Rectal smooth muscle tissue (tissue), 1 donor: ENCODE data around the gene SEPHS1.
"Not testable (repeated sequence)": the region's sequence is repeated elsewhere in the genome, so short reads cannot be mapped to it uniquely, and the experiment has no call there.

Source experiments
- H3K27ac ChIP-seq: one replicate; pipeline ENCODE4 v1.7.0; 2013; ENCODE audit warnings: low read depth, low read length, inconsistent platforms
- H3K27me3 ChIP-seq: one replicate; pipeline ENCODE4 v1.7.0; 2013; ENCODE audit warnings: low read length; ENCODE audit not compliant: control insufficient read depth, insufficient read depth
- H3K36me3 ChIP-seq: one replicate; pipeline ENCODE4 v1.7.0; 2013; ENCODE audit warnings: low read length; ENCODE audit not compliant: control insufficient read depth, insufficient read depth
- H3K4me1 ChIP-seq: one replicate; pipeline ENCODE4 v1.7.0; 2013; ENCODE audit warnings: low read length; ENCODE audit not compliant: control insufficient read depth, insufficient read depth
- H3K4me3 ChIP-seq: one replicate; pipeline ENCODE4 v1.7.0; 2013; ENCODE audit warnings: low read length
- H3K9ac ChIP-seq: one replicate; pipeline ENCODE4 v1.7.0; 2013; ENCODE audit warnings: low read length

SEPHS1 gene

DNA sequence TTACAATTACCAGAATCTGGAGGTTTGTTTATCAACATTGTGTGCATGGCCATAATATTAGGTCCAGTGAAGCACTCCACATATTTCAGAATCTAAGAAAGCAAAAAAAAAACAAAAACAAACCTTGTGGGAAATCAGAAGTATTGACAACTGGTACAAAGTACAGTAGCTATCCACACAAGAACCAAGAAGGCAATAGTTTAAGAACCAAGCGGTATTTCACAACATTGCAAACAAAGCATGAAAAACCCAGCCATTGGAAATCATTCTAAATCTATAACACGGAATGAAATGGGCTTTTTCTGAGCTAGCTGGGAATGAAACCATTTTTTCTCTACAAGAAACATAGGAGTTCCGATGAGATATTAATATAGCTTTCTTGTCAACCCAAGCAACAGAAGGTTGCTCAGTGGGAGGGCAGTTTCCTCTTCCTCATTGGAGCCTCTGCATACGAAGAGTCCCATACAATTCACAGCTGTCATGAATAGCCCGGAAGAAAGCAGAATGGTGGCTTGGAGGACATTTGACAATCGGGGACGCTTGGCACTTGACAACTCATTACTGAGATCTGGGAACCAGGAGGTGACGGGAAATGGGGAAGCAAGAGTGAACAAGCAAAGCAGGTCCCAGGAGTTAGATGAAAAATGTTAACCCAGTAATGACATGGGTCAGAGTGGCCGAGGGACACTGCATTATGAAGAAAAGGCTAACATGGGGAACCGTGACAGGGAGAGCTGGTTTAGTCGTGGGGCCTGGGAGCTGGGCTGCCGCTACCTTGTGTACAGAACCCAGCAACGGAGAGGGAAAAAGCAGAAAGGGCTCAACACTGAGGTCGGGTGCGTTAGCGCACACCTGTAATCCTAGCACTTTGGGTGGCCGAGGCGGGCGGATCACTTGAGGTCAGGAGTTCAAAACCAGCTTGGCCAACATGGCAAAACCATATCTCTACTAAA, 56.0 kb downstream of the SEPHS1 start:
- Histone ChIP-seq H3K9ac (no peak overlapping the region), H3K4me1 (no peaks in the 10 kb centered on the region), H3K27ac (no peak overlapping the region), H3K4me3 (no peak overlapping the region), H3K36me3 (peaks cover 8% of the 10 kb centered on the region), H3K27me3 (no peaks in the 10 kb centered on the region)

DNA sequence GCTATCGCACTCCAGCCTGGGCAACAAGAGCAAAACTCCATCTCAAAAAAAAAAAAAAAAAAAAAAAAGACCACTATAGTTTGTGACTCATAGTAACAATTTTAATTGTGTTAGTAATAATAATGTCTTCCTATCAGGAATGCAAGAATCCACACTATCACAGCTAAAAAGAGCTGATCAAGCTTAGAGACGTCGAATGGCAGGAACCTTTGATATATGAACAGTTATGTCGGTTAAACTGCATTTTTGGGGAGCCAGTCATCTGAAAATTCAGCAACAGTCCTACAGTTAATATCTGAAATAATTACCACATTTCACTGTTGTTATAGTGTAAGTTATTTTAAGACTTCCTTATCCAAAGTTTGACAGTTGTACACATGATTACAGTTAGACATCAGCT, 57.0 kb downstream of the SEPHS1 start:
- Histone ChIP-seq H3K4me3 (no peak overlapping the region), H3K36me3 (peaks cover 8% of the 10 kb centered on the region), H3K9ac (no peak overlapping the region), H3K4me1 (no peaks in the 10 kb centered on the region), H3K27me3 (no peaks in the 10 kb centered on the region), H3K27ac (no peak overlapping the region)

DNA sequence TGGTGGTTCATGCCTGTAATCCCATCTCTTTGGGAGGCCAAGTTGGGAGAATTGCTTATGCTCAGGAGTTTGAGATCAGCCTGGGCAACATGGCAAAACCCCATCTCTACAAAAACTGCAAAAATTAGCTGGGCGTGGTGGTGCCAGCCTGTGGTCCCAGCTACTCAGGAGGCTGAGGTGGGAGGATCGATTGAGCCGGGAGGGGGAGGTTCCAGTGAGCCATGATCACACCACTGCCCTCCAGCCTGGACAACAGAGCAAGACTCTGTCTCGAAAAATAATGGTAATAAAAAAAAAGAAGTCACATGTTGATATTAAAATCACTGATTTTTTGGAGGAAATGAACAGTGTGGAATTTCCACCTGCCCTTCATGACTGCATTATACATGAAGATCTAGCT, 64.0 kb downstream of the SEPHS1 start:
- Histone ChIP-seq H3K36me3 (peaks cover 12% of the 10 kb centered on the region), H3K4me3 (no peak overlapping the region), H3K4me1 (no peaks in the 10 kb centered on the region), H3K27ac (no peak overlapping the region), H3K27me3 (no peaks in the 10 kb centered on the region), H3K9ac (no peak overlapping the region)

DNA sequence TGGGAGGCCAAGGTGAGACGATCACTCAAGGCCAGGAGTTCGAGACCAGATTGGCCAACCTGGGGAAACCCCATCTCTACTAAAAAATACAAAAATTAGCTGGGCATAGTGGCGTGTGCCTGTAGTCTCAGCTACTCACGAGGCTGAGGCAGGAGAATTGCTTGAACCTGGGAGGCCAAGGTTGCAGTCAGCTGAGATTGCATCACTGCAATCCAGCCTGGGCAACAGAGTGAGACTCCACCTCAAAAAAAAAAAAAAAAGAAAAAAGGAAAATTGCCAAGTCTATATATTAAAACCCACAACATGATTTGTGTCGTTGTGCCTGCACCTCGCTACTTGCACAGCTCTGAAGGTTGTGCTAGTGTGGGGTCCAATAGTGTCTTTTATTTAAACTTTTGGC, 65.7 kb downstream of the SEPHS1 start:
- not testable (repeated sequence) for H3K27me3 ChIP-seq, H3K9ac ChIP-seq
- peaks cover 12% of the 10 kb centered on the region for H3K36me3 ChIP-seq

DNA sequence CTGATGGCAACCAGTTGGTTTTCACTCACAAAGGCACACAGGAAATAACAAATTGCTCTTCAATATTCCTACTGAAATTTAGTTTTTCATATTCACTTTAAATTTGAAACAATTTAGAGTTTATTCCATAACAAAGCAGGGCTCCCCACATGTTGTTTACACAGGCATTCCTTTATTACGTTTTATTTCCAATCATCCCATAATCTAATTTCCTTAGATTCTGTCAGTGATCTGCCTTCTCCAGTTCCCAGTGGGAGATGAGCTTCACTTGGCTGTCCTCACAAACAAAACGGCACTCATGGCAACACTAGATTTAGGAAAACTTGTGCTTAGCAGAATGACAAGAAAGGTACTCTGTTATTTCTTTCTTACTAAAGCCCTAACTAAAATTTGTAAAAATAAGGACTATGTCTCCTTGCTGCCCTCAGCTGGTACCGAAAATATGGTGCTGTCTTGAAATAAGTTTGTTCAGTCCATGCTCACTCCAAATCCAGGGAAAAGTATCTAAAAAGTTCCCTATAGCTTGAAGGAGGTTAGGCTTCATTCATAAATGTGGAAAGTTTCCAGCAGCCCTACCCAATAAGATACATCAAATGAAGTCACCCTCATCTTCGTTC, 71.2 kb downstream of the SEPHS1 start:
- Histone ChIP-seq H3K27ac (no peak overlapping the region), H3K27me3 (no peaks in the 10 kb centered on the region), H3K4me1 (no peaks in the 10 kb centered on the region), H3K4me3 (no peak overlapping the region), H3K36me3 (peaks cover 9% of the 10 kb centered on the region), H3K9ac (no peak overlapping the region)

More for the DNA sequence above, 65.7 kb downstream of the SEPHS1 start:
- not testable (repeated sequence) for H3K4me1 ChIP-seq, H3K27ac ChIP-seq, H3K4me3 ChIP-seq

DNA sequence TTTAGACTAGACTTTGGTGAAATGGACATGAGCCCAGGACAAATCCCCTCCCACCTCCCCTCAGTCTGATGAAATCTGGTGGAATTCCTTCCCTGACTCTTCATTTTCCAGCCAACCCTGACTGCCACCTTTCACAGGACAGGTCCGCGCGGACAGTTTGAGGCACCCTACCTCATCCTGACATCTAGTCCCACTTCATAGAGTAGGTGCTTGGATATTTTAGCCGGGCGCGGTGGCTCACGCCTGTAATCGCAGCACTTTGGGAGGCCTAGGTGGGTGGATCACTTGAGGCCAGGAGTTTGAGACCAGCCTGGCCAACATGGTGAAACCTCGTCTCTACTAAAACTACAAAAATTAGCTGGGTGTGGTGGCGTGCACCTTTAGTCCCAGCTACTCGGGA, 71.9 kb downstream of the SEPHS1 start:
- H3K36me3 ChIP-seq, H3K27ac ChIP-seq, H3K4me3 ChIP-seq, H3K4me1 ChIP-seq, H3K27me3 ChIP-seq, H3K9ac ChIP-seq: not testable (repeated sequence)

DNA sequence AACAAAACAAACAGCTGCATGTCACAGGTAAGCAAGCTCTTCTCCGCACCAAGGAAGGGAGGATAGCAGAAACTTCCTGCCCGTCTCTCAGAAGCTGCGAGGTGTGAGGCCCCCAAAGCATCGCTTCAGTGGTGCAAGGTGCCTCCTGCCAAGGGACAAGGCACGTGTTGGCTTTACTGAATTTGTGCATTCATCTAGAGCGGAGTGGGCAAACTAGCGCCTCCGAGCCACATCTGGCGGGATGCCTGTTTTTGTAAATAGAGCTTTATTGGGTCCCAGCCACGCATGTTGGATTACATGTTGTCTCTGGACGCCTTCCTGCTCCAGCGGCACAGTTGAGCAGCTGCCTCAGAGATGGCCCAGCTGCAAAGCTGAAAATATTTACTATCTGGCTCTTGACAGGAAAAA, 75.9 kb downstream of the SEPHS1 start:
- Histone ChIP-seq H3K4me3 (no peak overlapping the region), H3K27ac (no peak overlapping the region), H3K27me3 (no peaks in the 10 kb centered on the region)

DNA sequence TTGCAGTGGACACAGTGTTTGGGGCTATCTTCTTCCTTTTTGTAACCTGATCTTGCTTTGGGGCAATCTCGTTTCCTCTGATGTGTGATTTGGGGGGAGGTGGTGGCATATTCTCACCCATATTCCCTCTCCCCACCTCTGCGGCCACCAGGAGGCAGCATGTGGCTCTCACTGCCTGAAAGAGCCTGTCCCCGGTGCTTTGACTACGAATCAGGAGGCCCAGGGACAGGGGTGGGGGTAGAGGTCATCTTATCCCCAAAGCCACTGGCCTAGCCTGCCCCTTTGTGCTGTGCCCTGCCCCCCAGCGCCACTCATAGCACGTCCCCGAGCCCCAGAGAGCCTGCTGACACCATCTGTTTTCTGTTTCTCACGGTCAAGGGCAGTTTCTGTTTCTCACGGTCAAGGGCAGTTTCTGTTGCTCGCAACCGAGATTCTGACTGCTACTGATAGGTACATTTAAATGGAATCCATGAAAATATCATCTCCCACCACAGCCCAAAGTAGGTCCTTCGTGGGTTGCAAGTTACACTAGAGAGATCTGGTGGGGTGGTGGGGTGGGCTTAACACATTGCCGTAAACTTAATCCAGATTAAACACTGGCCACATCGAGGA, 76.4 kb downstream of the SEPHS1 start:
- Histone ChIP-seq H3K27ac (no peak overlapping the region), H3K36me3 (no peaks in the 10 kb centered on the region), H3K9ac (no peak overlapping the region), H3K27me3 (no peaks in the 10 kb centered on the region), H3K4me1 (no peaks in the 10 kb centered on the region), H3K4me3 (no peak overlapping the region)

More for the DNA sequence above, 75.9 kb downstream of the SEPHS1 start:
- Histone ChIP-seq H3K4me1 (no peaks in the 10 kb centered on the region), H3K9ac (no peak overlapping the region), H3K36me3 (no peaks in the 10 kb centered on the region)

DNA sequence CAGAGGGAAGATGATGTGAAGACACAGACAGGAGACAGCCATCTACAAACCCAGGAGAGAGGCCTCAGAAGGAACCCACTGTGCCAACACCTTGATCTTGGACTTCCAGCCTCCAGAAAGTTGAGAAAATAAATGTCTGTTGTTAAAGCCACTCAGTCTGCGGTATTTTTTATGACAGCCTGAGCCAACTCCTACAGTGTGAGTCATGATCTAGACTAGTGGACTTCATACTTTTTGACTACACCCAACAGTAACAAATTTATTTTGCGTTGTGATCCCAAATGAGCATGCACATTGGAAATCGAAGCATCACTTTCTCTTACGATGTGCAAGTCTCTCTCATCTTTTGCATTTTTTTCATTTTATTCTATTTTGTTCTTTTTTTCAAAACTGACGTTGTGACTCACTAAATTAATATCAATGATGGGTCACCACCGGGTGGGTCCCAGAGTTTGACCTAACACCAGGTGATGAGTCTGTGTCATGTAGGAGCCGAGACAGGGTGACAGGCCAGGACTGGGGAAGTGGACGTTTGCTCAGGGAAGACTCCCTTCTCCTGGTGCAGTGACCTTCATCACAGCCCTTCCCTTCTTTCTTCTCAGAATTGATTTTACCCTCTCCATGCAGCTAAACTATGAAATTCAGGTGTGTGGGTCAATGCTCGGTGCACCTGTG, 77.1 kb downstream of the SEPHS1 start:
- Histone ChIP-seq H3K36me3 (no peaks in the 10 kb centered on the region), H3K4me3 (no peak overlapping the region), H3K4me1 (no peaks in the 10 kb centered on the region), H3K9ac (no peak overlapping the region), H3K27ac (no peak overlapping the region), H3K27me3 (no peaks in the 10 kb centered on the region)

DNA sequence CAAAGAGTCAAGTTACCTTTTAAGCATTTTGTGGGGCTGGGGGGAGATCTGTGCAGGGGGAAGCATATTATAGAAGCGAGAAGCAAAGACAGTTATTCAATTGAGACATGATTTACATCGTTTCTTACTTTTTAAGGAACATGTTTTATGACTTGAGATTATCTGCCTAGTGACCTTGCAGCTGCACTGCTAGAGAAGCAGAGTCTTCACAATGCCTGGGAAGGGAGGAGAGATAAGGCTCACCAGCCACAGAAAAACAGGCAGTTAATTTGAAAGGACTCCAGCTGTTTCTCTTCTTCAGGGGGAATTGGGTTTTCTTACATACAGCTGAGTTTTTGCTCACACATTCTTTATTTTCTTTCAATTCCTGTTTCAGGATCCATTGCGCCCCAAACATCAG, 79.3 kb downstream of the SEPHS1 start:
- no peaks in the 10 kb centered on the region for H3K27me3 ChIP-seq
- H3K36me3 ChIP-seq: no peaks in the 10 kb centered on the region
- no peaks in the 10 kb centered on the region for H3K4me1 ChIP-seq
- H3K9ac ChIP-seq: no peak overlapping the region
- no peak overlapping the region for H3K4me3 ChIP-seq
- H3K27ac ChIP-seq: no peak overlapping the region

DNA sequence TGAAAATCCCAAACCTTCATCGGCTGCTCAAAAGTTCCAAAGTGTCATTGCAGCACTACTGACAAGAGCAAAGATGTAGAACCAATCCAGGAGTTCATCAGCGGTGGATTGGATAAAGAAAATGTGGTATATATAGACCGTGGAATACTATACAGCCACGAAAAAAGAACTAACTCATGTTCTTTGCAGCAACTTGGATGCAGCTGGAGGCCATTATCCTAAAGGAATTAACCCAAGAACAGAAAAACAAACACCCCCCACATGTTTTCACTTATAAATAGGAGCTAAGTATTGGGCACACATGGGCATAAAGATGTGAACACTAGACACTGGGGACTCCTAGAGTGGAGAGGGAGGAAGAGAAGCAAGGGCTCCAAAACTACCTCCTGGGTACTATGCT, 79.8 kb downstream of the SEPHS1 start:
- no peaks in the 10 kb centered on the region for H3K36me3 ChIP-seq
- H3K9ac ChIP-seq: no peak overlapping the region
- H3K27me3 ChIP-seq: no peaks in the 10 kb centered on the region
- no peak overlapping the region for H3K4me3 ChIP-seq
- H3K4me1 ChIP-seq: no peaks in the 10 kb centered on the region
- H3K27ac ChIP-seq: no peak overlapping the region
